ENCODE measurements around the gene C11orf52.

- TF ChIP-seq POLR2A (IDR thresholded peaks at IDR 0.05): no peak
- TF ChIP-seq CTCF (IDR thresholded peaks at IDR 0.05): no peak
Measured at GRCh38 chr11:111934306-111934705, 15.6 kb downstream of the C11orf52 start.
